ENCODE results near the gene PPP1R12C.

DNA sequence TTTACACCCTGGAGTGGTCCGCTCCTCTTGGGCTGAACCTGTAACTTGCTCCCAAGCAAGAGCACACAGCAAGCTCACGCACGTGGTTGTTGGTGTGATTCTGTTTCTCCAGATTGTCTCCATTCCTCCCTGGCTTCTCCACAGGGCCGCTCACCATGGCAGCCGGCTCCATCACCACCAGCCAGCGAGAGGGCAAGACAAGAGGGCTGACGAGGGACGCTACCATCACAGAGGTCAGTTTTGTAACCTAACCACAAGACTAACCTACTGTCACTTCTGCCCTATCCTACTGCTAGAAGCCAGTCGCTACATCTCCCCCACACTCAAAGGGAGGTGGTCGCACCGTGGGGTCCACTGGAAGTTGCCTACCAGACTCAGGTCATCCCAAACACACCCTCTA is 74.7 kb downstream of the PPP1R12C start:
- TF ChIP-seq CTCF (IDR thresholded peaks at IDR 0.05) (no peak), POLR2AphosphoS5 (IDR thresholded peaks at IDR 0.05; ENCODE audit: low read depth, low read length) (no peak)
